ENCODE measurements around the gene DNAJB11. TPM values are rescaled to one million over a fixed set of nuclear protein-coding genes. Genes with fewer than 3 reads are reported as not detected.

The DNAJB11 gene
- total RNA-seq, 4 donors from 2014 or later: 30.3 to 35.9 (median 30.9) TPM

DNA sequence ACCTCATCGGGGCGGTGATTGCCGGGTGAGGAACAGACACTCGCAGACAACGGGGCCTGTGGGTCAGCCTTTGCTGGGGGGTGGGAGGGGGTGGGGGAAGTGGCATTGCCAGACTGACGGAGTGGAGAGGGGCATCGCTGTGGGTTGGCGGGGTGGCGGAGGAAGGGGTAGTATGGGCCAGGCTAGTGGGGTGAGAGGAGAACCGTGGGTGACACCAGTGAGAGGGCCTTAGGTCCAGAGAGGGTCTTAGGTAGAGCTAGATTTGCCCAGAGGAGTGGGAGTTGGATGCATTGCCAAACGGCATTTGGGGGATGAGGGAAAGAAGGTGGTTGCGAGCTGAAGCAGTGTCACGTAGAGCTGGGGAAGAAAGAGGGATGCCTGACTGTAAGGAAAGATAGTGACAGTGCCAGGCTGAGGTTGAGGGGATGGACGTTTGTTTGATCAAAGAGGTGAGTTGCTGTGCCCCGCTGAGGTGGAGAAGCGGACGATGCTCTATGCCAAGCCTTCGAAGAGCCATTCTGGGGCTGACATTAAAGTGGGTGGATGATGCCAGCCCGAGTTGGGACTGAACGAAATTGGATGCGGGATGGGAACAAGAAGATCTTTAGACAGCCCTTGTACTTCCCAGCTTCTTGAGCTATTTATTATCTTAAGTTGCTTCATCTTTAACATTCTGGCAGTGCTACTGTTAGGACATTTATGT is 572 bp downstream of the DNAJB11 start:
- Histone ChIP-seq H3K36me3 (peaks cover 23% of the 10 kb centered on the region), H3K27me3 (no peaks in the 10 kb centered on the region), H3K27ac (peak overlapping the region; percentile 93), H3K4me1 (peaks cover 39% of the 10 kb centered on the region), H3K4me3 (peak overlapping the region; percentile 95), H3K9me3 (no peaks in the 10 kb centered on the region)
- TF ChIP-seq, protein P1, sequence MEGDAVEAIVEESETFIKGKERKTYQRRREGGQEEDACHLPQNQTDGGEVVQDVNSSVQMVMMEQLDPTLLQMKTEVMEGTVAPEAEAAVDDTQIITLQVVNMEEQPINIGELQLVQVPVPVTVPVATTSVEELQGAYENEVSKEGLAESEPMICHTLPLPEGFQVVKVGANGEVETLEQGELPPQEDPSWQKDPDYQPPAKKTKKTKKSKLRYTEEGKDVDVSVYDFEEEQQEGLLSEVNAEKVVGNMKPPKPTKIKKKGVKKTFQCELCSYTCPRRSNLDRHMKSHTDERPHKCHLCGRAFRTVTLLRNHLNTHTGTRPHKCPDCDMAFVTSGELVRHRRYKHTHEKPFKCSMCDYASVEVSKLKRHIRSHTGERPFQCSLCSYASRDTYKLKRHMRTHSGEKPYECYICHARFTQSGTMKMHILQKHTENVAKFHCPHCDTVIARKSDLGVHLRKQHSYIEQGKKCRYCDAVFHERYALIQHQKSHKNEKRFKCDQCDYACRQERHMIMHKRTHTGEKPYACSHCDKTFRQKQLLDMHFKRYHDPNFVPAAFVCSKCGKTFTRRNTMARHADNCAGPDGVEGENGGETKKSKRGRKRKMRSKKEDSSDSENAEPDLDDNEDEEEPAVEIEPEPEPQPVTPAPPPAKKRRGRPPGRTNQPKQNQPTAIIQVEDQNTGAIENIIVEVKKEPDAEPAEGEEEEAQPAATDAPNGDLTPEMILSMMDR (IDR thresholded peaks at IDR 0.05): no peak
- no peak for TF ChIP-seq EP300 (IDR thresholded peaks at IDR 0.05)
- no peak for TF ChIP-seq POLR2AphosphoS5 (IDR thresholded peaks at IDR 0.05)
- no peak for TF ChIP-seq POLR2A (IDR thresholded peaks at IDR 0.05)
- DNase-seq (ENCODE audit: low spot score in 2 of 2): peak in 1 of 2 donors; percentile 77
- 9% methylated on average over 21 of the region's 21 CpGs for WGBS

DNA sequence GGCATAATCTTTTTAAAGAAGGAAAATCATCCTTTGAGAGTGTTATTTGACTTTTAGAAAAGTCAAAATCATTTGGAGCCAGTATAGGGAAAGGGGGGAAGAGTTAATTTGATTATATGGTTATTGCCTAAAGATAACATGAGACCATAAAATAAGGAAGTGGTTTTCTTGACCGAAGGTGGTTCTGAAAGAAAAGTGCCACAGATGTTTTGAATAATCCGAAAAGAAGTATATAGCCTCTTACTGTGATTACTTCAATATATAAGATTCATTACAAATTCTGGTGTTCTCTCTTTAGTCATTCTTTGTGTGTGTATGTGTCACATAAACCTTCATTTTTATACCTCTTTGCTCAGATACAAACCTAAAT is 1.1 kb downstream of the DNAJB11 start:
- Histone ChIP-seq H3K9me3 (no peaks in the 10 kb centered on the region), H3K4me1 (peaks cover 34% of the 10 kb centered on the region), H3K4me3 (peak overlapping the region; percentile 95), H3K27me3 (no peaks in the 10 kb centered on the region), H3K27ac (no peak overlapping the region), H3K36me3 (peaks cover 29% of the 10 kb centered on the region)
- 48% methylated on average over 2 of the region's 2 CpGs for WGBS
- DNase-seq (ENCODE audit: low spot score in 2 of 2): no peak
- no peak for TF ChIP-seq POLR2AphosphoS5 (IDR thresholded peaks at IDR 0.05)
- no peak for TF ChIP-seq POLR2A (IDR thresholded peaks at IDR 0.05)
- TF ChIP-seq, protein P1 (IDR thresholded peaks at IDR 0.05): no peak
- TF ChIP-seq EP300 (IDR thresholded peaks at IDR 0.05): no peak

DNA sequence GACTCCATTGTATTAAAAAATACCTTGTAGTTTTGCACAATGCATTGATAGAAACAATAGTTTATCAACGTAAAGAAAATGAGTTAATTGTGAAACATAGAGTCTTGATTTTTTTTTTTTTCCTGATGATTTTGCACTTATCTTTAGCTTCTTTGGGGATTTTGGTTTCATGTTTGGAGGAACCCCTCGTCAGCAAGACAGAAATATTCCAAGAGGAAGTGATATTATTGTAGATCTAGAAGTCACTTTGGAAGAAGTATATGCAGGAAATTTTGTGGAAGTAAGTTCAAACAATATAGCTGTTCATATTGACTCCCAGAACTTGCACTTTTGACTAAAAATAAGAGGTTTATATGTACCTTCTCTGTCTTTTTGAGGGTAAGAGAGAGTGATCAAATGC is 7.0 kb downstream of the DNAJB11 start:
- Histone ChIP-seq H3K36me3 (peaks cover 82% of the 10 kb centered on the region), H3K4me3 (no peak overlapping the region), H3K27ac (no peak overlapping the region), H3K9me3 (no peaks in the 10 kb centered on the region), H3K27me3 (no peaks in the 10 kb centered on the region), H3K4me1 (no peaks in the 10 kb centered on the region)
- WGBS: 83% methylated on average over 2 of the region's 2 CpGs
- TF ChIP-seq EP300 (IDR thresholded peaks at IDR 0.05): no peak
- TF ChIP-seq POLR2AphosphoS5 (IDR thresholded peaks at IDR 0.05): no peak
- TF ChIP-seq POLR2A (IDR thresholded peaks at IDR 0.05): no peak
- DNase-seq (ENCODE audit: low spot score in 2 of 2): no peak

- peaks cover 94% of the 10 kb centered on the region for H3K36me3 ChIP-seq
- 94% methylated on average over 3 of the region's 3 CpGs for WGBS
- H3K27ac ChIP-seq: no peak overlapping the region
These were observed 10.3 kb downstream of the DNAJB11 start for GRCh38 chr3:186580785-186581184.

GRCh38 chr3:186582541-186582940 is 12.0 kb downstream of the DNAJB11 start:
- Histone ChIP-seq H3K27me3 (no peaks in the 10 kb centered on the region), H3K4me3 (no peak overlapping the region), H3K9me3 (no peaks in the 10 kb centered on the region), H3K4me1 (no peaks in the 10 kb centered on the region), H3K36me3 (peaks cover 85% of the 10 kb centered on the region), H3K27ac (no peak overlapping the region)
- 96% methylated on average over 6 of the region's 6 CpGs for WGBS
- DNase-seq (ENCODE audit: low spot score in 2 of 2): no peak
- TF ChIP-seq, protein P1 (IDR thresholded peaks at IDR 0.05): no peak
- TF ChIP-seq POLR2AphosphoS5 (IDR thresholded peaks at IDR 0.05): no peak
- no peak for TF ChIP-seq EP300 (IDR thresholded peaks at IDR 0.05)
- no peak for TF ChIP-seq POLR2A (IDR thresholded peaks at IDR 0.05)

More at GRCh38 chr3:186580785-186581184, 10.3 kb downstream of the DNAJB11 start:
- no peak overlapping the region for H3K4me3 ChIP-seq
- TF ChIP-seq, protein P1 (IDR thresholded peaks at IDR 0.05): no peak
- no peak for TF ChIP-seq POLR2A (IDR thresholded peaks at IDR 0.05)
- no peak for TF ChIP-seq POLR2AphosphoS5 (IDR thresholded peaks at IDR 0.05)
- no peaks in the 10 kb centered on the region for H3K4me1 ChIP-seq
- no peak for DNase-seq (ENCODE audit: low spot score in 2 of 2)
- H3K27me3 ChIP-seq: no peaks in the 10 kb centered on the region
- H3K9me3 ChIP-seq: no peaks in the 10 kb centered on the region
